ENCODE data around the gene MYOT.

MYOT gene

DNA sequence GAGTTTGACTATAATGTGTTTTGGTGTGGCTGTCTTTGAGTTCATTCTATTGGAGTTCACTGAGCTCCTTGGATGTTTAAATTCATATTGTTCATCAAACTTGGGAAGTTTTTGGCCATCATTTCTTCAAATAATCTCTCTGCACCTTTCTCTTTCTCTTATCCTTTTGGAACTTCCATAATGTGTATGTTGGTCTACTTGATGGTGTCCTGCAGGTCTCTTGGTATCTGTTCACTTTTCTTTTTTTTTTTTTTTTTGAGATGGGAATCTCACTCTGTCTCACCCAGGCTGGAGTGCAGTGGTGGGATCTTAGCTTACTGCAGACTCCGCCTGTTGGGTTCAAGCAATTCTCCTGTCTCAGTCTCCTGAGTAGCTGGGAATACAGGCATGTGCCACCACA lies 49.3 kb downstream of the MYOT start:
- Histone ChIP-seq H3K4me1 (ENCODE audit: control insufficient read depth, insufficient read depth, low read length) (no peaks in the 10 kb centered on the region), H3K36me3 (ENCODE audit: insufficient read depth, low read length) (no peaks in the 10 kb centered on the region), H3K4me3 (ENCODE audit: low read length) (no peak overlapping the region), H3K9ac (ENCODE audit: low read depth, low read length) (no peak overlapping the region), H3K9me3 (replicated peaks; ENCODE audit: low read length) (no peaks in the 10 kb centered on the region), H3K27me3 (ENCODE audit: control insufficient read depth, insufficient read depth, low read length) (no peaks in the 10 kb centered on the region), H3K4me2 (ENCODE audit: low read length) (no peak overlapping the region)

DNA sequence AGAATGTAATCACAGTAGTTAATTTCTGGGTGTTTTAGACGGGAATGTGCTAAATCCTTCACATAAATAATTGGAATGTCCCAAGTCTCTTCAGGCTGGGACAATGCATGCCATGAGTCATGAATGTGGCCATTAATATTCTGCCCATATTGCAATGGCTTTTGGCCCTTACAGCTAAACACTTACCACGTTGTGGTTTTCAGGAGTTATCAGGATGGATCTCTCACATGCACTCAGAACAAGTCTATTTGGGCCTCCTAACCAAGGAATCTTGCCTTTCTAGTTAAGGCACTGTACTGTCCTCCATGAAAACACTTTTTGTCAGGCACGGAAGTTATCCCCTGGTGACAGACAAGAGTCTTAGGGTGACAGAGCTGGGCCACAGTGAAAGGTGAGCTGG lies 54.3 kb downstream of the MYOT start:
- Histone ChIP-seq H3K27me3 (ENCODE audit: control insufficient read depth, insufficient read depth, low read length) (no peaks in the 10 kb centered on the region), H3K9ac (ENCODE audit: low read depth, low read length) (no peak overlapping the region), H3K36me3 (ENCODE audit: insufficient read depth, low read length) (no peaks in the 10 kb centered on the region), H3K4me2 (ENCODE audit: low read length) (no peak overlapping the region), H3K4me3 (ENCODE audit: low read length) (no peak overlapping the region), H3K9me3 (replicated peaks; ENCODE audit: low read length) (no peaks in the 10 kb centered on the region), H3K4me1 (ENCODE audit: control insufficient read depth, insufficient read depth, low read length) (peaks cover 5% of the 10 kb centered on the region)

DNA sequence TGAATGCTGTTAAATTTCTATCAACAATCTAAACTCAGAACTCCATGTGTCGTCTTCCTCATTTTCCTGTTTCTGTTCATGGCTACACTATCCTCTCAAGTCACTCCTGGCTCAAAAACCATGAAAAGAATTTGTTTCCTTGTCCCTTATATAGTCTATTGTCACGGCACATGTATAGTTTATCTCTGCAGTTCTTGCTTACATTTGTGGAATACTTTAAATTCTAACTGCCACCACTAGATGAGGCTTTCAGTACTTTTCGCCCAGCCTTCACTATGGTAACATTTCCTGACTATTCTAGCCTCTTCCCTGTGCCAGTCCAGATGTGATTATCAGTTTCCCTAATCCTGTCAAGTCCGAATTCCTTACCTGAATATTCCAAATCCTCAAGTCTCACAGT lies 56.2 kb downstream of the MYOT start:
- Histone ChIP-seq H3K4me2 (ENCODE audit: low read length) (no peak overlapping the region), H3K27me3 (ENCODE audit: control insufficient read depth, insufficient read depth, low read length) (no peaks in the 10 kb centered on the region), H3K4me3 (ENCODE audit: low read length) (no peak overlapping the region), H3K9ac (ENCODE audit: low read depth, low read length) (no peak overlapping the region), H3K36me3 (ENCODE audit: insufficient read depth, low read length) (no peaks in the 10 kb centered on the region), H3K9me3 (replicated peaks; ENCODE audit: low read length) (no peaks in the 10 kb centered on the region), H3K4me1 (ENCODE audit: control insufficient read depth, insufficient read depth, low read length) (peaks cover 5% of the 10 kb centered on the region)

DNA sequence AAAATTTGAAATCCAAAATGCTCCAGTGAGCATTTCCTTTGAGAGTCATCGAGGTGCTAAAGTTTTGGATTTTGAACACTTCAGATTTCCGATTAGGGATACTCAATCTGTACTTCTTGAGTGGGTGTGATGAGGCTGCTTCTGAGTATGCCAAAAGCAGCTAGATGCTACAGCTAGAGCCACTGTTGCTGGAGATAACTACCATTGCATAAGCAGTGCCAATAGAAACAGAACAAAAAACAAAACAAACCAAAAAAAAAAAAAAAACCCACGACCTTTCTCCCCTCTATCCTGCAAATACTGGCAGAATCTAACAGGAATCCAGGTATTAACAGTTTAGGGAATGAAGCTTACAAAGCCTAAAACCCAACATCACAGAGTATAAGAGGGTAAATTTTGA lies 65.1 kb downstream of the MYOT start:
- no peaks in the 10 kb centered on the region for H3K9me3 ChIP-seq (replicated peaks; ENCODE audit: low read length)
- no peak overlapping the region for H3K9ac ChIP-seq (ENCODE audit: low read depth, low read length)
- no peak overlapping the region for H3K4me3 ChIP-seq (ENCODE audit: low read length)

DNA sequence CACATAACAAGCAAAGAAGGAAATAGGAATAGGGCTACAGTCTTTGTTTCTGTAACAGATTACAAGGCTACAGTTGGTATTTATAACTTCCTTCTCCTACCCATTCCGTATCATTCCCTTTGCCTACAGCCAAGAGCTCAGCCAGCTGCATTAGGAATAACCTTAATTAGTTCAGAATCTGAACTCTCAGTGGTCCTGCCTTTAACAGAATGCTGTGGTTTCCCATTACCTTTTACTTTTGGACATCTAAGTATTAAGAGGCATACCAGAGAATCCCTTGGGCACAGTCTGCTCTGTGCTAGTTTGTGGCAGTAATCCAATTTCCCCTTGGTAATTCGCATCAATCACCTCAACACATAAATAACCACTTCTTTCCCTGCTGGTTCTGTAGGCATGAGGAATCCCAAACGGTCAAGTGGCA lies 65.8 kb downstream of the MYOT start:
- no peak overlapping the region for H3K4me2 ChIP-seq (ENCODE audit: low read length)
- no peaks in the 10 kb centered on the region for H3K27me3 ChIP-seq (ENCODE audit: control insufficient read depth, insufficient read depth, low read length)
- peaks cover 4% of the 10 kb centered on the region for H3K4me1 ChIP-seq (ENCODE audit: control insufficient read depth, insufficient read depth, low read length)
- H3K9ac ChIP-seq (ENCODE audit: low read depth, low read length): no peak overlapping the region
- peaks cover 10% of the 10 kb centered on the region for H3K36me3 ChIP-seq (ENCODE audit: insufficient read depth, low read length)
- no peak overlapping the region for H3K4me3 ChIP-seq (ENCODE audit: low read length)
- no peaks in the 10 kb centered on the region for H3K9me3 ChIP-seq (replicated peaks; ENCODE audit: low read length)

More for the DNA sequence above, 65.1 kb downstream of the MYOT start:
- Histone ChIP-seq H3K4me2 (ENCODE audit: low read length) (no peak overlapping the region), H3K27me3 (ENCODE audit: control insufficient read depth, insufficient read depth, low read length) (no peaks in the 10 kb centered on the region), H3K36me3 (ENCODE audit: insufficient read depth, low read length) (peaks cover 7% of the 10 kb centered on the region), H3K4me1 (ENCODE audit: control insufficient read depth, insufficient read depth, low read length) (peaks cover 4% of the 10 kb centered on the region)

DNA sequence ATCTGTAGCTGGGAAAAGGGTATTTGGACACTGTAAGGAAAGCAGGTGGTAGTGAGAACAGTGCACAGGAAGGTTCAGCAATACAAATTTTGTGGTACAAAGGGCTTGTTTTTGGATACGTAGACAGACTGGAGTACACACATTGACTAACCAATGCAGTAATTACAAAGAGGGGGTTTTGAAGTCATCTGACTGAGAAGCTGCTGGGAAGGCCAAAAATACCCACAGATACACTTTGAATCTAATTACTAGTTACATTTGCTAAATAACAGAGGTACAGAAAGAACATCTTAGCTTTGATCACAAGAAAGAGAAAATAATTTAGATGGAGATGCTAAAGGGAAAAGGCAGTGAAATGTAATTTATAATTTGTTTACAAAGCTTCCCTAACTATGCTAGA lies 67.5 kb downstream of the MYOT start:
- no peak overlapping the region for H3K4me2 ChIP-seq (ENCODE audit: low read length)
- peaks cover 4% of the 10 kb centered on the region for H3K4me1 ChIP-seq (ENCODE audit: control insufficient read depth, insufficient read depth, low read length)
- H3K27me3 ChIP-seq (ENCODE audit: control insufficient read depth, insufficient read depth, low read length): no peaks in the 10 kb centered on the region
- H3K36me3 ChIP-seq (ENCODE audit: insufficient read depth, low read length): peaks cover 27% of the 10 kb centered on the region
- no peak overlapping the region for H3K9ac ChIP-seq (ENCODE audit: low read depth, low read length)
- H3K4me3 ChIP-seq (ENCODE audit: low read length): no peak overlapping the region
- no peaks in the 10 kb centered on the region for H3K9me3 ChIP-seq (replicated peaks; ENCODE audit: low read length)

DNA sequence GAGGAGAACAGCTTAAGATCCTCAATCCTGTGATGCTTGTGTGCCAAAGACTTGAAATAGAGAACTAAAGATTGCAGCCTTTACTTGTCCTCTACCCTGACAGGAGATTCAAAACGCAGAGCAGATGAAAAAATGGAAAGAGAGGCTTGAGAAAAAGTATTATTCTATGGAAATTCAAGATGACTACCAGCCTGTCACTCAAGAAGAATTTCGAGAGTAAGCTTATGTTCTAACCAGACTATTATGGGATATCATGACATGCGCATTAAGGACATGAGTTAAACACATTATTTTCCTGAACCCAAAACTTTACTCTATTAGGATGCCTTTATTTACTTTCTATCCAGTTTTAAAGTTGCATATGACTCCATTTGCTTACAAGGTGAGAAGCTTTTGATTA lies 68.0 kb downstream of the MYOT start:
- no peak overlapping the region for H3K9ac ChIP-seq (ENCODE audit: low read depth, low read length)
- peaks cover 4% of the 10 kb centered on the region for H3K4me1 ChIP-seq (ENCODE audit: control insufficient read depth, insufficient read depth, low read length)
- no peak overlapping the region for H3K4me3 ChIP-seq (ENCODE audit: low read length)

More for the DNA sequence above, 68.0 kb downstream of the MYOT start:
- no peaks in the 10 kb centered on the region for H3K27me3 ChIP-seq (ENCODE audit: control insufficient read depth, insufficient read depth, low read length)
- H3K36me3 ChIP-seq (ENCODE audit: insufficient read depth, low read length): peaks cover 31% of the 10 kb centered on the region
- H3K9me3 ChIP-seq (replicated peaks; ENCODE audit: low read length): no peaks in the 10 kb centered on the region
- H3K4me2 ChIP-seq (ENCODE audit: low read length): no peak overlapping the region

All from skeletal muscle satellite cell (primary cell).